MM.1S (cell line): Measurements from ENCODE around the gene CTNNBL1.
A peak's percentile ranks its signal among the peaks of the same experiment; 100 is the strongest.

ENCODE experiments used
- DNase-seq: peaks from one replicate; pipeline ENCODE4 v3.0.0-alpha.2; 2015
- H2AFZ ChIP-seq: fragments of 300-600 bp; sonication (generic); 2 replicates; pipeline ENCODE4 v1.6.0; 2016; ENCODE audit warnings: antibody characterized with exemption, low read length
- H3F3A ChIP-seq: fragments of 300-600 bp; sonication (generic); 2 replicates; pipeline ENCODE4 v1.6.1; 2016; ENCODE audit warnings: mild to moderate bottlenecking, antibody characterized with exemption, low read length, moderate library complexity, mixed read lengths; ENCODE audit not compliant: insufficient read depth
- H3K27ac ChIP-seq: fragments of 300-600 bp; sonication (generic); 2 replicates; pipeline ENCODE4 v1.5.1; 2016; ENCODE audit warnings: mild to moderate bottlenecking, low read length
- H3K27me3 ChIP-seq: fragments of 300-600 bp; sonication (generic); replicated peaks from 2 replicates; pipeline ENCODE4 v1.6.0; 2016; ENCODE audit warnings: low read length; ENCODE audit not compliant: insufficient read depth
- H3K36me3 ChIP-seq: fragments of 300-600 bp; sonication (generic); replicated peaks from 2 replicates; pipeline ENCODE4 v1.6.1; 2016; ENCODE audit warnings: mild to moderate bottlenecking, low read length, mixed read lengths; ENCODE audit not compliant: insufficient read depth
- H3K4me1 ChIP-seq: fragments of 300-600 bp; sonication (generic); 2 replicates; pipeline ENCODE4 v1.6.1; 2016; ENCODE audit warnings: low read length, mixed read lengths
- H3K4me2 ChIP-seq: fragments of 300-600 bp; sonication (generic); 2 replicates; pipeline ENCODE4 v1.6.0; 2016; ENCODE audit warnings: low read depth, low read length
- H3K4me3 ChIP-seq: fragments of 300-600 bp; sonication (generic); 2 replicates; pipeline ENCODE4 v1.5.1; 2016; ENCODE audit warnings: low read length, mixed read lengths
- H3K79me2 ChIP-seq: fragments of 300-600 bp; sonication (generic); 2 replicates; pipeline ENCODE4 v1.6.1; 2016; ENCODE audit warnings: mixed run types, low read length, mixed read lengths
- H3K9ac ChIP-seq: fragments of 300-600 bp; sonication (generic); 2 replicates; pipeline ENCODE4 v1.6.1; 2016; ENCODE audit warnings: low read length, mixed read lengths
- H3K9me2 ChIP-seq: fragments of 300-600 bp; sonication (generic); replicated peaks from 2 replicates; pipeline ENCODE4 v1.6.1; 2016; ENCODE audit warnings: mild to moderate bottlenecking, low read length, mixed read lengths; ENCODE audit not compliant: insufficient read depth
- H3K9me3 ChIP-seq: fragments of 300-600 bp; sonication (generic); replicated peaks from 2 replicates; pipeline ENCODE4 v1.6.1; 2016; ENCODE audit warnings: mild to moderate bottlenecking, low read length, mixed read lengths; ENCODE audit not compliant: insufficient read depth
- H4K20me1 ChIP-seq: fragments of 300-600 bp; sonication (generic); 2 replicates; pipeline ENCODE4 v1.6.1; 2016; ENCODE audit warnings: mild to moderate bottlenecking, low read length, moderate library complexity, mixed read lengths; ENCODE audit not compliant: insufficient read depth
- CTCF ChIP-seq: fragments of 300-600 bp; sonication (generic); IDR thresholded peaks from 2 replicates; pipeline ENCODE4 v1.5.1; 2016; ENCODE audit warnings: antibody characterized with exemption, low read length, mixed read lengths
- EZH2 ChIP-seq: fragments of 300-600 bp; sonication (generic); optimal IDR thresholded peaks from 2 replicates; pipeline ENCODE3; 2017; ENCODE audit warnings: low read depth, mild to moderate bottlenecking, antibody characterized with exemption, low read length, mixed read lengths
- EZH2phosphoT487 ChIP-seq: fragments of 300-600 bp; sonication (generic); IDR thresholded peaks from 2 replicates; pipeline ENCODE4 v1.6.1; 2018; ENCODE audit warnings: antibody characterized with exemption, low read length

Gene CTNNBL1

GRCh38 chr20:37804584-37805566 is 111.0 kb downstream of the CTNNBL1 start:
- Histone ChIP-seq H2AFZ (no peak overlapping the region), H3K27me3 (no peaks in the 10 kb centered on the region), H3K9me2 (no peaks in the 10 kb centered on the region), H3K27ac (peak overlapping the region; percentile 3; the same call in 1 of the 2 replicates), H3K79me2 (no peaks in the 10 kb centered on the region), H3K4me2 (no peak overlapping the region), H3K4me1 (no peaks in the 10 kb centered on the region), H3K36me3 (no peaks in the 10 kb centered on the region), H3K9me3 (no peaks in the 10 kb centered on the region), H3F3A (no peaks in the 10 kb centered on the region), H3K4me3 (no peak overlapping the region), H4K20me1 (no peaks in the 10 kb centered on the region), H3K9ac (no peak overlapping the region)
- DNase-seq = no peak
- no peak for TF ChIP-seq EZH2phosphoT487
- no peak for TF ChIP-seq CTCF
- no peak for TF ChIP-seq EZH2

GRCh38 chr20:37807471-37808232 is 113.8 kb downstream of the CTNNBL1 start:
- Histone ChIP-seq H4K20me1 (no peaks in the 10 kb centered on the region), H3K36me3 (no peaks in the 10 kb centered on the region), H2AFZ (no peak overlapping the region), H3K79me2 (no peaks in the 10 kb centered on the region), H3K4me1 (no peaks in the 10 kb centered on the region), H3K9ac (no peak overlapping the region), H3F3A (no peaks in the 10 kb centered on the region), H3K27ac (no peak overlapping the region), H3K4me3 (no peak overlapping the region), H3K9me3 (no peaks in the 10 kb centered on the region), H3K27me3 (no peaks in the 10 kb centered on the region), H3K9me2 (no peaks in the 10 kb centered on the region), H3K4me2 (no peak overlapping the region)
- TF ChIP-seq CTCF = no peak
- no peak for TF ChIP-seq EZH2phosphoT487
- no peak for TF ChIP-seq EZH2
- no peak for DNase-seq

- H3K4me1 ChIP-seq = no peaks in the 10 kb centered on the region
- H3F3A ChIP-seq = no peaks in the 10 kb centered on the region
- no peaks in the 10 kb centered on the region for H3K36me3 ChIP-seq
- H3K4me3 ChIP-seq = no peak overlapping the region
- no peaks in the 10 kb centered on the region for H3K27me3 ChIP-seq
- H3K9me2 ChIP-seq = no peaks in the 10 kb centered on the region
- H2AFZ ChIP-seq = no peak overlapping the region
- no peak for TF ChIP-seq CTCF
- no peak for TF ChIP-seq EZH2phosphoT487
- no peak for TF ChIP-seq EZH2
- H3K9ac ChIP-seq = no peak overlapping the region
- no peak for DNase-seq
- no peaks in the 10 kb centered on the region for H4K20me1 ChIP-seq
- H3K9me3 ChIP-seq = no peaks in the 10 kb centered on the region
- H3K79me2 ChIP-seq = no peaks in the 10 kb centered on the region
- no peak overlapping the region for H3K4me2 ChIP-seq
- no peak overlapping the region for H3K27ac ChIP-seq
Observed at GRCh38 chr20:37808233-37809070, 114.6 kb downstream of the CTNNBL1 start.
